ENCODE measurements around the gene SMAD6. TPM values are rescaled to one million over a fixed set of nuclear protein-coding genes. Genes with fewer than 3 reads are reported as not detected.

Gene SMAD6
- polyA plus RNA-seq, 1 of the 3 experiments (the other 2 are of a cell fraction), result 4.5 TPM

- H3K9ac ChIP-seq, result peak overlapping the region; percentile 72; the same call in 1 of the 2 replicates
- no peak overlapping the region for H3K27ac ChIP-seq (ENCODE audit: low read depth in 2 of 2, low read length in 1 of 2)
- 92% methylated on average over 4 of the region's 6 CpGs for WGBS (ENCODE audit: low lambda C conversion rate)
- TF ChIP-seq ELF1 (IDR thresholded peaks at IDR 0.05), result no peak
- TF ChIP-seq FOXJ3 (CRISPR knock-in tag; IDR thresholded peaks at IDR 0.05), result no peak
- no peak for TF ChIP-seq CTCF (IDR thresholded peaks at IDR 0.05)
- no peak for TF ChIP-seq TEAD4 (IDR thresholded peaks at IDR 0.05; ENCODE audit: borderline replicate concordance, insufficient read depth)
- no peak for TF ChIP-seq USF2 (IDR thresholded peaks at IDR 0.05; ENCODE audit: borderline replicate concordance, low read depth, low read length)
- no peak for TF ChIP-seq NFIC (IDR thresholded peaks at IDR 0.05; ENCODE audit: borderline replicate concordance)
- TF ChIP-seq MAX (IDR thresholded peaks at IDR 0.05; ENCODE audit: low read depth), result no peak
- TF ChIP-seq MEF2A (IDR thresholded peaks at IDR 0.05; ENCODE audit: borderline replicate concordance, low read depth), result no peak
- no peak for TF ChIP-seq CHD2 (IDR thresholded peaks at IDR 0.05; ENCODE audit: low read length, partially characterized antibody)
- TF ChIP-seq RAD21 (IDR thresholded peaks at IDR 0.05; ENCODE audit: low read length), result no peak
- no peak for TF ChIP-seq SMC3 (IDR thresholded peaks at IDR 0.05; ENCODE audit: low read depth, low read length)
- TF ChIP-seq GATA2 (CRISPR knock-in tag; IDR thresholded peaks at IDR 0.05), result no peak
- TF ChIP-seq GABPA (IDR thresholded peaks at IDR 0.05; ENCODE audit: low read depth), result no peak
- no peak for TF ChIP-seq TAF1 (IDR thresholded peaks at IDR 0.05; ENCODE audit: borderline replicate concordance, low read depth, low read length)
- H3K9me2 ChIP-seq, result no peaks in the 10 kb centered on the region
- peak overlapping the region; percentile 68 to 72; a peak in 3 of 4 replicates for H3K4me3 ChIP-seq (ENCODE audit: low read depth in 2 of 2, low read length in 1 of 2)
- H3F3A ChIP-seq (replicated peaks; ENCODE audit: insufficient read depth), result peaks cover 16% of the 10 kb centered on the region
- H3K4me2 ChIP-seq, result peak overlapping the region; percentile 95
- no peaks in the 10 kb centered on the region for H3K27me3 ChIP-seq (ENCODE audit: insufficient read depth)
- ChIA-PET POLR2A (interaction anchor here (0.6 kb wide), 1 partner anchor 208 kb away, joined by 4 read pairs; no protein-coding TSS in a partner anchor), CTCF (interaction anchor here (0.7 to 12.9 kb wide), 14 partner anchors 8 to 147 kb away, joined by 3 to 172 read pairs (median 6); no protein-coding TSS in a partner anchor)
- no peak for DNase-seq
- H3K79me2 ChIP-seq (ENCODE audit: insufficient read depth), result peaks cover 83% of the 10 kb centered on the region
- H3K4me1 ChIP-seq (ENCODE audit: control insufficient read depth in 1 of 2, insufficient read depth in 2 of 2, low read depth in 1 of 2, low read length in 1 of 2), result peaks cover 32 to 38% of the 10 kb centered on the region in 2 experiments; a peak in 3 of 4 replicates
- H3K36me3 ChIP-seq (replicated peaks in 1 of 2; ENCODE audit: control insufficient read depth in 1 of 2, insufficient read depth in 2 of 2, low read length in 1 of 2), result peaks cover 8 to 18% of the 10 kb centered on the region in 2 experiments
- peaks cover 72% of the 10 kb centered on the region for H4K20me1 ChIP-seq (ENCODE audit: insufficient read depth)
- no peaks in the 10 kb centered on the region for H3K9me3 ChIP-seq
- H2AFZ ChIP-seq (ENCODE audit: low read depth), result no peak overlapping the region
These were observed 3.5 kb downstream of the SMAD6 start for GRCh38 chr15:66705277-66706146.

Measured in SK-N-SH (cell line).